HepG2 (cell line): ENCODE results near the gene FUT6. TPM values are rescaled to one million over a fixed set of nuclear protein-coding genes. Genes with fewer than 3 reads are reported as not detected.

ENCODE experiments used
- ERF ChIP-seq: IDR thresholded peaks from 2 replicates; pipeline ENCODE4 v1.6.1; 2018; ENCODE audit warnings: missing biosample characterization, missing genetic modification reagents
- FOSL1 ChIP-seq: sonication (generic); formaldehyde crosslinking; IDR thresholded peaks from 2 replicates; pipeline ENCODE4 v1.9.0; 2021; ENCODE audit warnings: missing genetic modification reagents, borderline replicate concordance
- GLMP ChIP-seq: sonication (generic); formaldehyde crosslinking; IDR thresholded peaks from 2 replicates; pipeline ENCODE4 v1.9.0; 2021; ENCODE audit warnings: missing genetic modification reagents, mild to moderate bottlenecking, borderline replicate concordance
- HMG20A ChIP-seq: IDR thresholded peaks from 2 replicates; pipeline ENCODE4 v1.6.1; 2016; ENCODE audit warnings: borderline replicate concordance
- HOXA7 ChIP-seq: sonication (generic); formaldehyde crosslinking; IDR thresholded peaks from 2 replicates; pipeline ENCODE4 v1.8.1; 2022; ENCODE audit warnings: mild to moderate bottlenecking, missing genetic modification reagents, moderate library complexity
- JARID2 ChIP-seq: sonication (generic); formaldehyde crosslinking; IDR thresholded peaks from 2 replicates; pipeline ENCODE4 v1.8.1; 2023; ENCODE audit warnings: missing genetic modification reagents, inconsistent platforms; ENCODE audit not compliant: insufficient replicate concordance
- MAX ChIP-seq: IDR thresholded peaks from 2 replicates; pipeline ENCODE4 v1.6.1; 2012; ENCODE audit warnings: inconsistent platforms
- MIER3 ChIP-seq: IDR thresholded peaks from 2 replicates; pipeline ENCODE4 v1.6.1; 2016; ENCODE audit warnings: missing compliant biosample characterization, borderline replicate concordance
- MTERF4 ChIP-seq: sonication (generic); formaldehyde crosslinking; IDR thresholded peaks from 2 replicates; pipeline ENCODE4 v1.8.0; 2023; ENCODE audit warnings: mild to moderate bottlenecking, missing genetic modification reagents
- SALL1 ChIP-seq: sonication (generic); formaldehyde crosslinking; IDR thresholded peaks from 2 replicates; pipeline ENCODE4 v1.8.0; 2022; ENCODE audit warnings: mild to moderate bottlenecking, missing genetic modification reagents
- TBP ChIP-seq: sonication (generic); formaldehyde crosslinking; IDR thresholded peaks from 2 replicates; pipeline ENCODE4 v1.5.0; 2020; ENCODE audit warnings: missing genetic modification reagents
- TOPORS ChIP-seq: sonication (generic); formaldehyde crosslinking; IDR thresholded peaks from 2 replicates; pipeline ENCODE4 v1.8.0; 2023; ENCODE audit warnings: mild to moderate bottlenecking, missing genetic modification reagents
- WIZ ChIP-seq: sonication (generic); formaldehyde crosslinking; IDR thresholded peaks from 2 replicates; pipeline ENCODE4 v1.5.1; 2020; ENCODE audit warnings: mild to moderate bottlenecking, missing genetic modification reagents
- ZNF10 ChIP-seq: sonication (generic); formaldehyde crosslinking; IDR thresholded peaks from 2 replicates; pipeline ENCODE4 v1.4.0; 2020; ENCODE audit warnings: mild to moderate bottlenecking, low read depth, missing genetic modification reagents, borderline replicate concordance
- ZNF138 ChIP-seq: sonication (generic); formaldehyde crosslinking; IDR thresholded peaks from 2 replicates; pipeline ENCODE4 v1.5.0; 2020; ENCODE audit warnings: mild to moderate bottlenecking, low read depth, missing genetic modification reagents
- ZNF232 ChIP-seq: sonication (generic); formaldehyde crosslinking; IDR thresholded peaks from 2 replicates; pipeline ENCODE4 v1.4.0; 2020; ENCODE audit warnings: missing genetic modification reagents, borderline replicate concordance
- ZNF335 ChIP-seq: sonication (generic); formaldehyde crosslinking; IDR thresholded peaks from 2 replicates; pipeline ENCODE4 v1.4.0; 2020; ENCODE audit warnings: missing genetic modification reagents
- ZNF441 ChIP-seq: sonication (generic); formaldehyde crosslinking; IDR thresholded peaks from 2 replicates; pipeline ENCODE4 v1.7.0; 2021; ENCODE audit warnings: missing genetic modification reagents, borderline replicate concordance
- ZNF580 ChIP-seq: IDR thresholded peaks from 2 replicates; pipeline ENCODE4 v1.6.1; 2016; ENCODE audit warnings: low read depth, borderline replicate concordance
- ZNF746 ChIP-seq: sonication (generic); formaldehyde crosslinking; IDR thresholded peaks from 2 replicates; pipeline ENCODE4 v1.8.0; 2022; ENCODE audit warnings: mild to moderate bottlenecking, missing genetic modification reagents
- ZNF792 ChIP-seq: IDR thresholded peaks from 2 replicates; pipeline ENCODE4 v1.6.1; 2016
- ZSCAN20 ChIP-seq: sonication (generic); formaldehyde crosslinking; IDR thresholded peaks from 2 replicates; pipeline ENCODE4 v1.4.0; 2020; ENCODE audit warnings: missing genetic modification reagents, mild to moderate bottlenecking, borderline replicate concordance
- ZSCAN30 ChIP-seq: sonication (generic); formaldehyde crosslinking; IDR thresholded peaks from 2 replicates; pipeline ENCODE4 v1.5.0; 2020; ENCODE audit warnings: mild to moderate bottlenecking, missing genetic modification reagents
- polyA plus RNA-seq, 8 experiments: library from polyadenylated mRNA; depleted of rRNA in 3 of 8; stranded (reverse) in 7 of 8; unstranded in 1 of 8; fragments of >200 nt; fragmentation: Illumina TruSeq in 4 of 8; extraction: Trizol in 4 of 8; gene quantifications; 2 replicates each; pipeline versions ENCODE4 v1.2.1 to v1.2.3, GENCODE V29; 2011 to 2016; ENCODE audit warnings: low read depth in 4 of 8, missing spikeins in 1 of 8, mixed read lengths in 1 of 8; ENCODE audit not compliant: insufficient read depth in 1 of 8
- total RNA-seq, 5 experiments: library from RNA; depleted of rRNA; stranded (reverse); fragments of >200 nt; fragmentation: Illumina TruSeq; extraction: Trizol; gene quantifications; 2 replicates each; pipeline ENCODE4 v1.2.3, GENCODE V29; 2016; ENCODE audit warnings: low read depth in 1 of 5
- TF ChIP-seq, protein P1 (sequence below): sonication (generic); formaldehyde crosslinking; IDR thresholded peaks from 2 replicates; pipeline ENCODE4 v1.4.0; 2020; ENCODE audit warnings: missing genetic modification reagents, borderline replicate concordance
- TF ChIP-seq, protein P2 (sequence below): sonication (generic); formaldehyde crosslinking; IDR thresholded peaks from 2 replicates; pipeline ENCODE4 v1.4.0; 2020; ENCODE audit warnings: mild to moderate bottlenecking, low read depth, missing genetic modification reagents

FUT6 gene
- total and polyA plus RNA-seq, 2 of the 13 experiments (the other 11 are each of a cell fraction or from before 2014, with no cell fraction given): 8.2 to 27.7 TPM

DNA sequence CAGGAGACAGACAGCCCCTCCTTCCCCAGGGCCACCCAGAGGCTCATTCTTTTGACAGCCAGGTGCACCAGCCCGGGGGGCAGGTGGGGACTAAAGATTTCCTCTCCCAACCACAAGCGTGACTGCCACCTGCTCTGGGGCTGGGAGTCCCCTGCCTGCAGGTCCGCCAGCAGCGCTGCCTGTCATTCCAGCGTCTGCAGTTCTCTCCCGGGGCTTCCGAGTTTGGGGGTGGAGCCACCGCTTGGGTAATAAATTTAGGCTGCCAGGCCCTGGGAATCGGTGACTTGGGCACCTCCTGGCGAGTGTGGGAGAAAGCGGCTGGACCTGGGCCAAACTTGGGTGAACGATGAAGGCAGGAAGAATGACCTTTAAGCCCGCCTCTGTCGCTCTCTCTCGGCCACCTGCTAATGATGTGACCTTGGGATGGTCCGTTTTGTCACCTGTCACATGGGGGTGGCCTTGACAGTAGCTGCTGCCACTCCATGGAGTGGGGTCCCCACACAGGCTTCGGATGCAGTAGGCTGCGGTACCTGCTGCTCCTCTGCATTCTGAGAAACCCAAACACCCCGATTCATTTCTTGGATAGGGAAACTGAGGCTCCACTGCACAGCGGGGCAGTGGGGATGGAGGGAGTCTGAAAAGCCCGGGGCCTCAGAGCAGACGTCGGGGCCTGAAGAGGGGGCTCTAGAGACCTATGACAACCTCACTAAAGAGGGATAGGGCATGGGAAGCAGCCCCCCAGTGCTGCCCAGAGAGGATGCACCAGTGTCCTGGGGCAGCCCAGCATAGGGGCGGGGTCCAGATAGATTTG, 12.8 kb downstream of the FUT6 start (continued):
- TF ChIP-seq, protein P1, sequence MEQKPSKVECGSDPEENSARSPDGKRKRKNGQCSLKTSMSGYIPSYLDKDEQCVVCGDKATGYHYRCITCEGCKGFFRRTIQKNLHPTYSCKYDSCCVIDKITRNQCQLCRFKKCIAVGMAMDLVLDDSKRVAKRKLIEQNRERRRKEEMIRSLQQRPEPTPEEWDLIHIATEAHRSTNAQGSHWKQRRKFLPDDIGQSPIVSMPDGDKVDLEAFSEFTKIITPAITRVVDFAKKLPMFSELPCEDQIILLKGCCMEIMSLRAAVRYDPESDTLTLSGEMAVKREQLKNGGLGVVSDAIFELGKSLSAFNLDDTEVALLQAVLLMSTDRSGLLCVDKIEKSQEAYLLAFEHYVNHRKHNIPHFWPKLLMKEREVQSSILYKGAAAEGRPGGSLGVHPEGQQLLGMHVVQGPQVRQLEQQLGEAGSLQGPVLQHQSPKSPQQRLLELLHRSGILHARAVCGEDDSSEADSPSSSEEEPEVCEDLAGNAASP (CRISPR knock-in tag): peak; percentile 19; the same call in 1 of the 2 replicates
- TF ChIP-seq JARID2 (CRISPR knock-in tag) (no peak), ZNF580 (CRISPR knock-in tag) (no peak), ZNF441 (CRISPR knock-in tag) (no peak), HOXA7 (CRISPR knock-in tag) (no peak), SALL1 (peak; percentile 82), ZNF10 (CRISPR knock-in tag) (no peak), MTERF4 (no peak), GLMP (CRISPR knock-in tag) (no peak), MAX (peak; percentile 88), ZNF138 (CRISPR knock-in tag) (no peak), TBP (CRISPR knock-in tag) (no peak), WIZ (CRISPR knock-in tag) (no peak; the same call in 1 of the 2 replicates), ZSCAN30 (CRISPR knock-in tag) (no peak), ERF (CRISPR knock-in tag) (peak; percentile 50; the same call in 1 of the 2 replicates), ZNF335 (CRISPR knock-in tag) (0 out of 2 replicates have a peak, but pooled peaks have one; percentile 42), TOPORS (CRISPR knock-in tag) (no peak), ZNF232 (CRISPR knock-in tag) (no peak; the same call in 1 of the 2 replicates), ZNF746 (CRISPR knock-in tag) (no peak), MIER3 (CRISPR knock-in tag) (no peak; the same call in 1 of the 2 replicates), ZNF792 (CRISPR knock-in tag) (no peak), HMG20A (CRISPR knock-in tag) (peak; percentile 66; the same call in 1 of the 2 replicates), ZSCAN20 (CRISPR knock-in tag) (no peak), FOSL1 (CRISPR knock-in tag) (no peak)
- TF ChIP-seq, protein P2, sequence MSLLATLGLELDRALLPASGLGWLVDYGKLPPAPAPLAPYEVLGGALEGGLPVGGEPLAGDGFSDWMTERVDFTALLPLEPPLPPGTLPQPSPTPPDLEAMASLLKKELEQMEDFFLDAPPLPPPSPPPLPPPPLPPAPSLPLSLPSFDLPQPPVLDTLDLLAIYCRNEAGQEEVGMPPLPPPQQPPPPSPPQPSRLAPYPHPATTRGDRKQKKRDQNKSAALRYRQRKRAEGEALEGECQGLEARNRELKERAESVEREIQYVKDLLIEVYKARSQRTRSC (CRISPR knock-in tag): no peak
